Tibial artery (tissue), 4 donors: ENCODE results near the gene FLACC1.

Source experiments
- DNase-seq, 2 donors: peaks; one replicate each; pipeline ENCODE4 v3.0.0-alpha.2; 2019
- H3K27ac ChIP-seq, 2 donors: fragments of 200-600 bp; sonication (generic) in 1 of 2; 1 replicate in 1 of 2; 2 replicates in 1 of 2; pipeline ENCODE4 v1.5.1; 2018 to 2019; ENCODE audit warnings: mild to moderate bottlenecking in 1 of 2
- H3K27me3 ChIP-seq, 2 donors: fragments of 200-600 bp; sonication (generic) in 1 of 2; one replicate each; pipeline versions ENCODE4 v1.5.1 to v1.6.0; 2016 to 2019
- H3K36me3 ChIP-seq, 3 donors: fragments of 200-600 bp; sonication (generic) in 2 of 3; one replicate each; pipeline ENCODE4 v1.5.1; 2016 to 2019; ENCODE audit warnings: mild to moderate bottlenecking in 2 of 3
- H3K4me1 ChIP-seq, 4 donors: fragments of 200-600 bp; sonication (generic) in 2 of 4; 1 replicate in 3 of 4; 2 replicates in 1 of 4; pipeline ENCODE4 v1.5.1; 2016 to 2019
- H3K4me3 ChIP-seq, 2 donors: fragments of 200-600 bp; sonication (generic) in 1 of 2; 1 replicate in 1 of 2; 2 replicates in 1 of 2; pipeline ENCODE4 v1.5.1; 2018 to 2019; ENCODE audit warnings: mild to moderate bottlenecking in 2 of 2
- H3K9me3 ChIP-seq, 3 donors: fragments of 200-600 bp; sonication (generic) in 1 of 3; one replicate each; pipeline ENCODE4 v1.5.1; 2016 to 2019
- CTCF ChIP-seq, 2 experiments: fragments of 200-600 bp in 1 of 2; fragments of 450-650 bp in 1 of 2; IDR thresholded peaks; one replicate each; pipeline ENCODE4 v1.5.1; 2017 to 2019; ENCODE audit warnings: antibody characterized with exemption in 2 of 2, mild to moderate bottlenecking in 1 of 2, moderate library complexity in 1 of 2
- intact Hi-C: fragments of 100-400 bp; cut with DNase I; formaldehyde crosslinking; loops from one replicate; pipeline ENCODE4 v1.15.0; 2023; ENCODE audit warnings: low total_unique reads

FLACC1 gene

DNA sequence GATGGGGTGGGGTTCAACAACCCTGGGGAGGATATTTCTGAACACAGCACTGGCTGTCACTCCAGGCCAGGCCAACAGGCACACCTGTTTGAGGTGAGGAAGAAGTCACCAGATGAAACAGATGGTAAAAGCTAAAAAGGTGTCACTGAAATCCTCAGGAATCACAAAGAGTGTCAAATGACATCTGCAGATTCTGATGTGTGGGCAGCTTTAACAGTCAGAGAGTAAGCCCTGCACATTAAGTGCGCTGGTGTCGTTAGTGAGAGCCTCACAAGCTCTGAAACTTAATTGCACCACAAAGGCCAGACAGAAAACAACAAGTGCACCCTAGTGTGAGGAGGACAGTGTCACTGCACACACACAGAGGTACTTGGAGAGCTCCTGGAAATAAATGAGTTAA is 13.6 kb downstream of the FLACC1 start:
- Histone ChIP-seq H3K9me3 (no peaks in the 10 kb centered on the region), H3K4me1 (no peaks in the 10 kb centered on the region), H3K27ac (no peak overlapping the region), H3K4me3 (no peak overlapping the region), H3K27me3 (no peaks in the 10 kb centered on the region), H3K36me3 (peaks cover 30 to 51% (median 38%) of the 10 kb centered on the region in 3 donors)
- TF ChIP-seq CTCF (IDR thresholded peaks at IDR 0.05): no peak
- intact Hi-C loops: no loop called here
- no peak for DNase-seq

- Histone ChIP-seq H3K4me3 (no peak overlapping the region), H3K27ac (no peak overlapping the region), H3K27me3 (no peaks in the 10 kb centered on the region), H3K4me1 (no peaks in the 10 kb centered on the region), H3K9me3 (no peaks in the 10 kb centered on the region), H3K36me3 (peaks cover 30 to 48% (median 32%) of the 10 kb centered on the region in 3 donors)
- no peak for TF ChIP-seq CTCF (IDR thresholded peaks at IDR 0.05)
- no peak for DNase-seq
- intact Hi-C loops: no loop called here
Observed at GRCh38 chr2:201342923-201343322, 14.2 kb downstream of the FLACC1 start.

DNA sequence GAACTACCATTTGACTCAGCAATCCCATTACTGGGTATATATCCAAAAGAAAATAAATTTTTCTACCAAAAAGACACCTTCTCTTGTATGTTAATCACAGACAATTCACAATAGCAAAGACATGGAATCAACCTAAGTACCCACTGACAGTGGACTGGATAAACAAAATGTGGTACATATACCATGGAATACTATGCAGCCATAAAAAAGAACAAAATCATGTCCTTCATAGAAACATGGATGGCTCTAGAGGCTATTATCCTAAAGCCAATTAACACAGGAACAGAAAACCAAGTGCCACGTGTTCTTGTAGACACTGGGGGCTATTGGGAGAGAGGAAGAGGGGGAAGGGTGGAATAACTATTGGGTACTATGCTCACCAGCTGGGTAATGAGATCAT is 27.7 kb downstream of the FLACC1 start:
- no peak overlapping the region for H3K27ac ChIP-seq
- no peak overlapping the region for H3K4me3 ChIP-seq
- TF ChIP-seq CTCF (IDR thresholded peaks at IDR 0.05): no peak
- intact Hi-C loops: no loop called here
- H3K27me3 ChIP-seq: no peaks in the 10 kb centered on the region
- peaks cover 5 to 16% (median 6%) of the 10 kb centered on the region in 3 donors for H3K9me3 ChIP-seq
- no peaks in the 10 kb centered on the region for H3K4me1 ChIP-seq
- no peaks in the 10 kb centered on the region for H3K36me3 ChIP-seq
- DNase-seq: no peak

DNA sequence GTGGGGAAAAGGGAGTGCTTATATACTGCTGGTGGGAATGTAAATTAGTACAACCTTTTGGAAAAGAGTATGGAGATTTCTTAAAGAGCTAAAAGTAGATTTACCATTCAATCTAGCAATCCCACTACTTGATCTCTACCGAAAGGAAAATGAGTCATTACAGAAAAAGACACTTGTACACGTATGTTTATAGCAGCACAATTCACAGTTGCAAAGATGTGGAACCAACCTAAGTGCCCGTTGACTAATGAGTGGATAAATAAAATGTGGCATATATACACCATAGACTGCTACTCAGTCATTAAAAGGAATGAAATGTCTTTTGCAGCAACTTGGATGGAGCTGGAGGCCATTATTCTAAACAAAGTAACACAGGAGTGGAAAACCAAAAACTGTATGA is 29.5 kb downstream of the FLACC1 start:
- no peaks in the 10 kb centered on the region for H3K4me1 ChIP-seq
- DNase-seq: no peak
- H3K27ac ChIP-seq: no peak overlapping the region
- TF ChIP-seq CTCF (IDR thresholded peaks at IDR 0.05): no peak
- no peaks in the 10 kb centered on the region for H3K27me3 ChIP-seq
- intact Hi-C loops: no loop called here
- H3K9me3 ChIP-seq: peaks cover 6 to 31% (median 14%) of the 10 kb centered on the region in 3 donors
- no peak overlapping the region for H3K4me3 ChIP-seq
- peaks cover 0 to 10% (median 5%) of the 10 kb centered on the region in 3 donors for H3K36me3 ChIP-seq

GRCh38 chr2:201322772-201323171 is 34.4 kb downstream of the FLACC1 start:
- Histone ChIP-seq H3K27me3 (no peaks in the 10 kb centered on the region), H3K27ac (no peak overlapping the region), H3K36me3 (peaks cover 7 to 29% (median 15%) of the 10 kb centered on the region in 3 donors), H3K4me3 (no peak overlapping the region), H3K9me3 (peaks cover 9 to 36% (median 14%) of the 10 kb centered on the region in 3 donors), H3K4me1 (no peaks in the 10 kb centered on the region)
- intact Hi-C loops: no loop called here
- DNase-seq: no peak
- no peak for TF ChIP-seq CTCF (IDR thresholded peaks at IDR 0.05)

DNA sequence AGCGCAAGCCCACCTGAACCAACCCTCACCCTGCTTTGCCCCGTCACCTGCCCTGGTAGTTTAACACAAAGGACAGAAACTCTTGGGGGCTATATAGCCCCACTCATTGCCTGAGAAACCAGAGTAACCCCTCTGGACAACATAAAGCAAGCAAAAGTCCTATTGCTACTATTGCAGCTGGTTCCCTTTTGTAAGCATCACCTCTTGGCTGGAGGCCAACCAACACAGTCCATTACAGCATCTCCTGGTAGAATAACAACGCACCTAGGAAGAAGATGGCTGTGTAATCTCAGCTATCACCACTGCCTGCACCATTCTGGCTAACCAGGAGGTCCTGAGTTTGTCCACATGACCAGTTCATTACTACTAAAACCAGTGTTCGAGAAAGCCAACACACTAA is 36.4 kb downstream of the FLACC1 start:
- no peak overlapping the region for H3K27ac ChIP-seq
- no peak for TF ChIP-seq CTCF (IDR thresholded peaks at IDR 0.05)
- intact Hi-C loops: no loop called here

More for the DNA sequence above, 36.4 kb downstream of the FLACC1 start:
- no peak for DNase-seq
- Histone ChIP-seq H3K4me1 (no peaks in the 10 kb centered on the region), H3K27me3 (no peaks in the 10 kb centered on the region), H3K9me3 (peaks cover 7 to 26% (median 10%) of the 10 kb centered on the region in 3 donors), H3K4me3 (no peak overlapping the region), H3K36me3 (peaks cover 7 to 29% (median 15%) of the 10 kb centered on the region in 3 donors)
